ENCODE results near the gene CDHR2. TPM values are rescaled to one million over a fixed set of nuclear protein-coding genes. Genes with fewer than 3 reads are reported as not detected.

The CDHR2 gene
- total RNA-seq, 1 experiment from 2014 or later: not detected

GRCh38 chr5:176619569-176620332 lies 70.6 kb downstream of the CDHR2 start:
- peak; percentile 38 for DNase-seq (ENCODE audit: low read depth)

DNA sequence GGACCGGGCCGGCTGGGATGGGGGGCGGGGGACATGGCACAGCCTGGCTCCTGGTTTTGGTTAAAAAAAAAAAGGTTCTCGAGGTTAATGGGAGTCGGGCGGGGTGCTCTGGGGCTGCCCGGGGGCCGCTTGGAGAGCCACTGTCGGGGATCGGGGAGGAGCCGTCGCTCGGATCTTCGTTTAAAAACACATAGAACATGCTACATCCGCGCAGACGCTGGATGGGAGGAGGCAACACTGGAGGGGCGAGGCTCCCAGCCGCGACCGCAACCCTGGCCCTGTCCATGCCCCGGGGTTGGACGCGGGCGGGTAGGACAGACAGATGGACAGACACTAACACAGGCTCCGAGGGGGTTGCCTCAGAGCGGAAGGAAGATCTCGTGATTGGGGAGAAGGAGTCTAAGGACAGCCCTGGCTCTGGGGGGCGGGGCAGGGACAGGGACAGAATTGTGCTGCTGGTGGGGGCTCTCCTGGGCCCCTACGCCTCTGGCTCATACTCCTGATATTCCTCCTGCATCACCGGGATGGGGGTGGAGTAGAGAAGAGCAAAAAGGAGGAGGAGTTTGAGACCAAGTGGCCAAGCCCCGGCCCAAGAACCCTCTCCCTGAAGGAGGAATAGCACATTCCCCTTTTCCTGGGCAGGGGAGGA lies 71.3 kb downstream of the CDHR2 start:
- peak; percentile 39 for DNase-seq (ENCODE audit: low read depth)

- peak; percentile 68 for DNase-seq (ENCODE audit: low read depth)
These were observed 72.5 kb downstream of the CDHR2 start for GRCh38 chr5:176621661-176622079.

DNA sequence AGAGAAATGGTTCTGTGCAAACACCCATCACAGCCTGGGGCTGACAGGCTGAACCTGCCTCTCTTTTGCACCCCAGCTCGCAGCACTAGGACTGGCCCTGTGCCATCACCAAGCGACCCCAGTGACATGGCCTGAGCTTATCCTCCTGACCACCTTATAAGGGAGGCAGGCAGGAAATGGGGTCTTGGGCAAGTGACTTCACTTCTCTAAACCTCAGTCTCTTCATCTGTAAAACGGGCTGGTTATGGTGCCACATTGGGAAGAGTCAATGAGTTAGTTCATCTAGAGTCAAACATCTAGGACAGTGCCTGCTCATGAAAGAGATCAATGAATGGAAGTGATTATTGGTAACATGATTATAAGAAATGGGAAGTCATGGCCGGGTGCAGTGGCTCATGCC lies 75.0 kb downstream of the CDHR2 start:
- DNase-seq (ENCODE audit: low read depth): no peak

DNA sequence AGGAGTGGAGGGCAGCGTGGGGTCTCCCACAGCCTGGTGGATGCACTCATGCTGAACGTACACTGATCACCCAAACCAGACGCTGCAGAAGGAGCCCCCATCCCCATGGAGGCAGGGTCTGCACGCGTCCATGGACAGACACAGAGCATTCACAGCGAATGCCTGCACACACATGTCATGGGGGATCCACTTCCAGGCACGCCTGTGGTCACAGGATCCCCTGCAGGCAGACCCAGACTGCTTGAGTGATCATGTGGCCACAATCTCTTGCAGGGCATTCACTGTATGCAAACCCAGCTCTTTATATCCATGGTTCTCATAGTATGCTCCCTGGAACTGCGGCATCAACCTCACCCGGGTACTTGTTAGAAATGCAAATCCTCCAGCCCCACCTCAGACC lies 75.8 kb downstream of the CDHR2 start:
- DNase-seq (ENCODE audit: low read depth): no peak

DNA sequence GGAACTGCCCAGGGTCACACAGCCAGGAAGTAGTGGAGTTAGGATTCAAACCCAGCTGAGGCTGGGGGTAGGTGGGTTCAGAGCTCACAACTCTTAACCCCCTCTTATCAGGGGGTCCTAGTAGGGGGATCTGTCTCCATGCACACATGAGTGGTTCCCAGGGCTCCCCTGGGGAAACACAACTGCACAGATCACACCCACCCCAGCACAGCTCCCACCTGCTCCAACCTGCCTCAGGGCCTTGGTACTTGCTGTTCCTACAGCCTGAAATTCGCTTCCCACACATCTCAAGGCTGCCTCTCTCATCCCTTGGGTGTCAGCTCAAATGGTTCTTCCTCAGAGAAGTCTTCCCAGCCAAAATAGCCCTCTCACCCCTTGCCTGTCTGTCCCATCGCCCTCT lies 76.4 kb downstream of the CDHR2 start:
- no peak for DNase-seq (ENCODE audit: low read depth)

GRCh38 chr5:176625966-176626875 lies 77.1 kb downstream of the CDHR2 start:
- no peak for DNase-seq (ENCODE audit: low read depth)

GRCh38 chr5:176626876-176627236 lies 77.7 kb downstream of the CDHR2 start:
- DNase-seq (ENCODE audit: low read depth): no peak

DNA sequence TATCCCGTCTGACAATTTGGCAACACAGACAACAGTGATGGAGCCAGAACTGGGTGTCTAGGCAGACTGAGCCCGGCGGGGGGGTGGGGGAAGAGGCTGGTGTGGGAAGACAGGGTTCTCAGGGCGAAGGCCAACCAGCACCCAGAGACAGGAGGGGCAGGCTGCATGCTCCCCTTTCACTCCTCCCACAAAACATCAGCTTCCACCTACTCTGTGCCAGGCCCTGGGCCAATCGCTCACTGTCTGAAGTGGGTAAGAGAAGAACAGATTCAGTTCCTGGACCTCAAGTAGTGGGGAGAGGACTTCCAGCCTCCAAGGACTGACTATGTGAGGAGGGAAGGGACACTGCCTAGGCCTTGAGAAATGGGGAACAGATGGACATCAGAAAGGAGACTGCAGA lies 78.4 kb downstream of the CDHR2 start:
- no peak for DNase-seq (ENCODE audit: low read depth)

- DNase-seq (ENCODE audit: low read depth): no peak
These were observed 79.5 kb downstream of the CDHR2 start for GRCh38 chr5:176628406-176629228.

GRCh38 chr5:176629317-176629852 lies 80.2 kb downstream of the CDHR2 start:
- DNase-seq (ENCODE audit: low read depth): no peak

GRCh38 chr5:176629853-176630680 lies 80.9 kb downstream of the CDHR2 start, which contains the start of the genes EIF4E1B and SNCB:
TSS of gene EIF4E1B (plus strand) at chr5:176630675. CDS start at chr5:176642788, 12,113 bp downstream.
TSS of gene SNCB (minus strand) at chr5:176630534. CDS start at chr5:176629654, 880 bp downstream.
- DNase-seq (ENCODE audit: low read depth): peak; percentile 75

- no peak for DNase-seq (ENCODE audit: low read depth)
These were observed 81.6 kb downstream of the CDHR2 start for GRCh38 chr5:176630681-176631222.

DNA sequence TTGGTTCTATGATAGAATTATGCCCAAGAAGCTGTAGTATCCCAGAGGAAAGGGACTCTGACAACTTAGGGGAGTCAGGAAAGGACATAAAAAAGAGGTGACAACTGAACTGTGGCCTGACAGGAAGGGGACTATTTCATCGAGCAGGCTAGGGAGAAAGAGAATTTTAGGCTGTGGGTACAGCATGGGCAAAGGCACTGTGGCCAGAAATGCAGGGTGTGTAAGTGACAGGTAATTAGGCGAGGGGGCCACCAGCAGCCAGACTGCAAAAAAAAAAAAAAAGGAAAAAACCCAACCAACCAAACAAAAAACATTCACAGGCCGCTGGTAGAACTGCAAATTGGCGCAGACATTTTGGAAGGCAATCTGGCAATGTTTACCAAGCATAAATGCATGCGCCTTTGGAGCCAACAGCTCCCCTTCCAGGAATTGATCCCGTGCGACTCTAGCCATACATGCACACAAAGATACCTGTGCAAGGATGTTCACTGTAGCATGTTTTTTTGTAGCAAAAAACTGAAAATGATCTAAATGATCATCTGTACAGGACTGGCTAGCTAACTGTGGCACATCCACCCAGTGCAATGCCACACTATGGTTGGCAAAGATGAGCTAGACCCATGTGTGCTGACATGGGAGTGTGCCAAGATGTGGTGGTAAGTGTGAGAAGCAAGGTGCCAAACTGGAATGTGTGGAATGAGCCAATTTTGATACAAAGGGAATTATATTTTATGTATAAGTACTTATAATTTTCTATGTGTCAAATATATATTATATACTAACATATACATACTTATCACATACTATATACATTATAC lies 82.5 kb downstream of the CDHR2 start:
- DNase-seq (ENCODE audit: low read depth): no peak

DNA sequence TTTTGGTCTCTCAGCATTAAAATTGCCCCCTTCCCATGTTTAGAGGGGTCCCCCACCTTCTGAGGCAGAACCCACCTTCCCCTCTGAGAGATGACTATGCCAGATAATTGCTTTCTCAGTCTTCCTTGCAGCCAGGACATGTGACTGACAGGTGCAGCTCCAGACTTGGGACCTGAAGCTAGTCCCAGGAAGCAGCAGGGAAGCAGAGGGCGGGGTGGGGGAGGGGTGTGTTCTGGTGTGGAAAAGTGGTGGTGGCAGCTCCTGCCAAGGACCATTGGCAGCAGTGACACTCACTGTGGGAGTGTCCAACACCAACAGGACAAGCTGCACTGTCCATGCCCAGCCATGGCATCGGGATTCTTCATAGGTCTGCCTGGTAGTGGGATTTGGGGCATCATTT lies 83.6 kb downstream of the CDHR2 start:
- no peak for DNase-seq (ENCODE audit: low read depth)

- DNase-seq (ENCODE audit: low read depth): no peak
These were observed 84.5 kb downstream of the CDHR2 start for GRCh38 chr5:176633598-176633997.

- no peak for DNase-seq (ENCODE audit: low read depth)
These were observed 87.3 kb downstream of the CDHR2 start for GRCh38 chr5:176636426-176636825.

- no peak for DNase-seq (ENCODE audit: low read depth)
These were observed 88.4 kb downstream of the CDHR2 start for GRCh38 chr5:176637556-176637955.

DNA sequence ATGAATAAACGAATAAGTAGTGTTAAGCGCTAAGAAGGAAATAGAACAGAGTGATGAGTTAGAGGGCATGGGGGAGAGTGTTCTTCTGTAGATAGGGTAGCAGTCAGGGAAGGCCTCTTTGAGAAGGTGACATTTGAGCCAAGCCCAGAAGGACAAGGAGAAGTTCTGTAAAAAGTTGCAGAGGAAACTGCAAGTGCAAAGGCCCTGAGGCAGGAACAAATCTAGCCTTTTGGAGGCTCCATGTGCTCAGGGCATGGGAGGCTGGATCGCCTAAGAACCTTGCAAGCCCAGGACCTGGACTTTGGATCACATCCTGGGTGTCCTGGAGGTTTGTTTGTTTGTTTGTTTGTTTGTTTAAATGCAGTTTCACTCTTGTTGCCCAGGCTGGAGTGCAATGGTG lies 89.3 kb downstream of the CDHR2 start:
- no peak for DNase-seq (ENCODE audit: low read depth)
